ENCODE measurements around the gene ITSN2. TPM values are rescaled to one million over a fixed set of nuclear protein-coding genes. Genes with fewer than 3 reads are reported as not detected.

ITSN2 gene
- polyA plus RNA-seq, 1 donor from 2014 or later = 10.6 TPM

- no peak overlapping the region for H2AFZ ChIP-seq (ENCODE audit: low read depth, low read length)
- H3K9me3 ChIP-seq (ENCODE audit: low read length) = no peaks in the 10 kb centered on the region
- H3F3A ChIP-seq (ENCODE audit: insufficient read depth, low read length, poor library complexity, severe bottlenecking) = no peaks in the 10 kb centered on the region
- H3K4me3 ChIP-seq (ENCODE audit: low read length) = no peak overlapping the region
- no peaks in the 10 kb centered on the region for H3K27me3 ChIP-seq (ENCODE audit: insufficient read depth, low read depth, low read length)
- no peak overlapping the region for H3K4me2 ChIP-seq (ENCODE audit: low read length)
- H3K9ac ChIP-seq (ENCODE audit: low read length) = no peak overlapping the region
- H3K9me2 ChIP-seq (ENCODE audit: insufficient read depth, low read length) = no peaks in the 10 kb centered on the region
- H3K79me2 ChIP-seq (replicated peaks; ENCODE audit: insufficient read depth, low read length) = no peaks in the 10 kb centered on the region
- TF ChIP-seq EZH2 (IDR thresholded peaks at IDR 0.05; ENCODE audit: borderline replicate concordance, insufficient read depth, low read length, poor library complexity, severe bottlenecking) (no peak), CTCF (IDR thresholded peaks at IDR 0.05; ENCODE audit: poor library complexity, severe bottlenecking) (no peak), SMC3 (conservative IDR thresholded peaks at IDR 0.05; ENCODE audit: poor library complexity) (no peak), MXI1 (conservative IDR thresholded peaks at IDR 0.05; ENCODE audit: poor library complexity, severe bottlenecking) (no peak), TAF1 (IDR thresholded peaks at IDR 0.05; ENCODE audit: low read depth) (no peak), EP300 (conservative IDR thresholded peaks at IDR 0.05; ENCODE audit: poor library complexity, severe bottlenecking) (no peak), REST (IDR thresholded peaks at IDR 0.05; ENCODE audit: borderline replicate concordance) (no peak), POLR2AphosphoS5 (IDR thresholded peaks at IDR 0.05) (no peak), RAD21 (conservative IDR thresholded peaks at IDR 0.05) (no peak)
- H3K27ac ChIP-seq (ENCODE audit: low read length) = no peak overlapping the region
- no peaks in the 10 kb centered on the region for H4K20me1 ChIP-seq (ENCODE audit: insufficient read depth)
- H3K36me3 ChIP-seq (ENCODE audit: insufficient read depth, low read length) = no peaks in the 10 kb centered on the region
Measured at GRCh38 chr2:24385366-24385765, 25.0 kb upstream of the ITSN2 start.

GRCh38 chr2:24382363-24383073, 22.2 kb upstream of the ITSN2 start:
- H3K4me2 ChIP-seq (ENCODE audit: low read length) = no peak overlapping the region
- no peak overlapping the region for H3K27ac ChIP-seq (ENCODE audit: low read length)

More at GRCh38 chr2:24382363-24383073, 22.2 kb upstream of the ITSN2 start:
- Histone ChIP-seq H3K9ac (ENCODE audit: low read length) (no peak overlapping the region), H3K27me3 (ENCODE audit: insufficient read depth, low read depth, low read length) (no peaks in the 10 kb centered on the region), H3K79me2 (replicated peaks; ENCODE audit: insufficient read depth, low read length) (no peaks in the 10 kb centered on the region), H3K36me3 (ENCODE audit: insufficient read depth, low read length) (no peaks in the 10 kb centered on the region), H2AFZ (ENCODE audit: low read depth, low read length) (no peak overlapping the region), H3K9me3 (ENCODE audit: low read length) (no peaks in the 10 kb centered on the region), H4K20me1 (ENCODE audit: insufficient read depth) (no peaks in the 10 kb centered on the region), H3F3A (ENCODE audit: insufficient read depth, low read length, poor library complexity, severe bottlenecking) (no peaks in the 10 kb centered on the region), H3K4me3 (ENCODE audit: low read length) (no peak overlapping the region), H3K9me2 (ENCODE audit: insufficient read depth, low read length) (no peaks in the 10 kb centered on the region)
- TF ChIP-seq POLR2AphosphoS5 (IDR thresholded peaks at IDR 0.05) (no peak), EZH2 (IDR thresholded peaks at IDR 0.05; ENCODE audit: borderline replicate concordance, insufficient read depth, low read length, poor library complexity, severe bottlenecking) (no peak), EP300 (conservative IDR thresholded peaks at IDR 0.05; ENCODE audit: poor library complexity, severe bottlenecking) (no peak), RAD21 (conservative IDR thresholded peaks at IDR 0.05) (peak; percentile 70), CTCF (IDR thresholded peaks at IDR 0.05; ENCODE audit: poor library complexity, severe bottlenecking) (peak; percentile 60), MXI1 (conservative IDR thresholded peaks at IDR 0.05; ENCODE audit: poor library complexity, severe bottlenecking) (no peak), REST (IDR thresholded peaks at IDR 0.05; ENCODE audit: borderline replicate concordance) (no peak), SMC3 (conservative IDR thresholded peaks at IDR 0.05; ENCODE audit: poor library complexity) (peak; percentile 64), TAF1 (IDR thresholded peaks at IDR 0.05; ENCODE audit: low read depth) (no peak)
